Spleen (tissue), 7 donors: ENCODE data around the gene F2RL3.

Experiments used
- CTCF ChIP-seq, 11 experiments: fragments of 200-600 bp in 7 of 11; fragments of 450-650 bp in 4 of 11; sonication (generic) in 4 of 11; IDR thresholded peaks in 8 of 11; conservative IDR thresholded peaks in 3 of 11; 1 replicate in 7 of 11; 2 replicates in 4 of 11; pipeline versions ENCODE4 v1.4.0 to v1.8.0; 2016 to 2021; ENCODE audit warnings: antibody characterized with exemption in 11 of 11, inconsistent platforms in 4 of 11, mild to moderate bottlenecking in 1 of 11
- POLR2A ChIP-seq, 3 donors: fragments of 450-650 bp; IDR thresholded peaks; one replicate each; pipeline ENCODE4 v1.5.1; 2017; ENCODE audit warnings: antibody characterized with exemption in 3 of 3, mild to moderate bottlenecking in 1 of 3
- POLR2AphosphoS5 ChIP-seq, 3 donors: sonication (generic); formaldehyde crosslinking; IDR thresholded peaks; one replicate each; pipeline ENCODE4 v1.5.1; 2017; ENCODE audit warnings: antibody characterized with exemption in 3 of 3
- donor health status: DM: no; HTN: no; CAD: no; lungs with moderate emphysema.
- donor health status: DM: no; HTN: no; CAD: no.
- donor health status: DM: no; HTN: no; CAD: no.

- TF ChIP-seq CTCF (IDR thresholded peaks at IDR 0.05 in 8 of 11, conservative IDR thresholded peaks at IDR 0.05 in 3 of 11) (no peak), POLR2AphosphoS5 (IDR thresholded peaks at IDR 0.05) (no peak), POLR2A (IDR thresholded peaks at IDR 0.05) (no peak)
These were observed 1.2 kb upstream of the F2RL3 start for GRCh38 chr19:16887353-16888265.
